K562 (cell line): ENCODE measurements around the gene MACF1.

Source experiments
- CAMTA2 ChIP-seq: fragments of 250-450 bp; sonication (Bioruptor Pico); conservative IDR thresholded peaks from 2 replicates; pipeline ENCODE4 v1.5.1; 2022
- CREB1 ChIP-seq, 2 experiments: sonication (generic) in 1 of 2; formaldehyde crosslinking in 1 of 2; IDR thresholded peaks; 2 replicates each; pipeline versions ENCODE4 v1.6.1 to v1.8.0; 2012 to 2022; ENCODE audit warnings: inconsistent platforms in 1 of 2, mild to moderate bottlenecking in 1 of 2, missing genetic modification reagents in 1 of 2, moderate library complexity in 1 of 2
- EGR1 ChIP-seq: fragments of 450-650 bp; conservative IDR thresholded peaks from 2 replicates; pipeline ENCODE4 v1.6.1; 2017; ENCODE audit warnings: mild to moderate bottlenecking
- MTF1 ChIP-seq: fragments of 250-450 bp; sonication (Bioruptor Pico); IDR thresholded peaks from 2 replicates; pipeline ENCODE4 v1.9.0; 2021; ENCODE audit warnings: moderate library complexity, mild to moderate bottlenecking, inconsistent platforms, borderline replicate concordance
- NCOA1 ChIP-seq: fragments of 450-650 bp; IDR thresholded peaks from 2 replicates; pipeline ENCODE4 v1.6.1; 2016; ENCODE audit warnings: low read depth
- POLR2A ChIP-seq: fragments of 450-650 bp; conservative IDR thresholded peaks from 2 replicates; pipeline ENCODE4 v1.6.1; 2016
- TBL1XR1 ChIP-seq, 2 experiments: IDR thresholded peaks; 2 replicates each; pipeline ENCODE4 v1.6.1; 2012; ENCODE audit warnings: improper control_type of control experiment in 2 of 2, low read length in 2 of 2, mild to moderate bottlenecking in 1 of 2
- XRCC5 ChIP-seq: fragments of 200-400 bp; formaldehyde crosslinking; IDR thresholded peaks from 2 replicates; pipeline ENCODE4 v1.6.1; 2017; ENCODE audit warnings: low read depth, mild to moderate bottlenecking, low read length
- ZC3H4 ChIP-seq: sonication (generic); formaldehyde crosslinking; IDR thresholded peaks from 2 replicates; pipeline ENCODE4 v1.9.0; 2021; ENCODE audit warnings: missing genetic modification reagents, borderline replicate concordance
- ZNF124 ChIP-seq: sonication (generic); formaldehyde crosslinking; IDR thresholded peaks from 2 replicates; pipeline ENCODE4 v1.8.1; 2022; ENCODE audit warnings: missing genetic modification reagents
- TF ChIP-seq, protein P1 (sequence below): fragments of 250-450 bp; sonication (Bioruptor Pico); IDR thresholded peaks from 2 replicates; pipeline ENCODE4 v1.8.0; 2022; ENCODE audit warnings: moderate library complexity, mild to moderate bottlenecking, inconsistent platforms

DNA sequence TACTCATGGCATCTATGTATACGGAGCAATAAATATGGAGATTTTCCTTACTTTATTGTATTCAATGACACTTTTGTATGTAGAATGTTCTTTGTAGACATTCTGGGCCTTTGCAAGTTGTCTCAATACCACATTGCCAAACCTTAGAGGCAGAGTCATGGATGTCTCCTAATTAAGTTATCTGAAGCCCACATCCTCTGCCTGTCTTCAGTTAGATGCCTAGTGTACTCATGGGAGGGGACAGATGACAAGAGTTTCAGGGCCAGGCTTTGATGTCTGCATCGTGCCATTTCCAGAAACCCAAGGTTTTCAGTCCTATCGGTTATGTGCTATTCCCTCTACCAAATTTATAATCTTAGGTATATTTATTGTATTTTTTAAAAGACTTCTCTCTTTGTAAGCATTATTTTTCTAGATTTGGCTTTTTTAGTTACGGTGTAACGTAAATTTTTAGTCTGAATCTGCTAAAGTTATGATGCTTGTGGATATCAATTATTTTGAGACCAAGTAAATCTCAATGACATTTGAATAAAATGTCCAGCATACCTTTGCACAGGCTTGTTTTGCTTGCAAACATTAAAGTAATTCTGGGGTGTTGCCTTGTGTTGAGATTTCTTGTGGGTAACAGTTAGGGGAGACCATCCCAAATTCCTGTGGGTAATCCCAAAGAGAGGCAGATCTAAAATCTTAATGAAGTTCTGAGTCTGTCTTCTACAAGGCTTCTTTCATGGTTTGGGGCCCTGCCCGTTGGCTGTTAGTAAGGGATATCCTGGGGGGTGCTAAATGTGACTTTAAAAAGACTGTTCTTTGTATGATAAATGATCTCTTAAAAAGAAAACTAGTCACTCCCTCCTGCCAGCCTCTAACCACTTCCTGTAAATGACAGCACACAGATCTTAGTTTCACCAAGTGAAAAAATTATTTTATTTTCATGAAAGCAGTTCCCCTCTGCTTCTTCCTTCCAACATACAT, 8.0 kb upstream of the MACF1 start:
- TF ChIP-seq CREB1 (IDR thresholded peaks at IDR 0.05), result no peak
- no peak for TF ChIP-seq CREB1 (CRISPR knock-in tag; IDR thresholded peaks at IDR 0.05)
- no peak for TF ChIP-seq ZC3H4 (CRISPR knock-in tag)
- no peak for TF ChIP-seq XRCC5
- TF ChIP-seq, protein P1, sequence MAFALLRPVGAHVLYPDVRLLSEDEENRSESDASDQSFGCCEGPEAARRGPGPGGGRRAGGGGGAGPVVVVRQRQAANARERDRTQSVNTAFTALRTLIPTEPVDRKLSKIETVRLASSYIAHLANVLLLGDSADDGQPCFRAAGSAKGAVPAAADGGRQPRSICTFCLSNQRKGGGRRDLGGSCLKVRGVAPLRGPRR (CRISPR knock-in tag), result no peak
- TF ChIP-seq TBL1XR1 (IDR thresholded peaks at IDR 0.05; ENCODE audit: low read length in 2 of 2), result no peak; a peak in 1 of 4 replicates
- TF ChIP-seq EGR1, result no peak
- TF ChIP-seq ZNF124 (CRISPR knock-in tag), result no peak
- TF ChIP-seq NCOA1, result no peak
- TF ChIP-seq MTF1 (CRISPR knock-in tag), result no peak
- no peak for TF ChIP-seq POLR2A
- no peak for TF ChIP-seq CAMTA2 (CRISPR knock-in tag)
